AML-193 (cell line): ENCODE results near the gene CAPS2.
"Not testable (repeated sequence)": the region's sequence is repeated elsewhere in the genome, so short reads cannot be mapped to it uniquely, and the experiment has no call there.

Experiments used
- DNase-seq, 2 experiments: peaks; one replicate each; lab custom pipeline; 2025; lab: John Stamatoyannopoulos, UW

Gene CAPS2

DNA sequence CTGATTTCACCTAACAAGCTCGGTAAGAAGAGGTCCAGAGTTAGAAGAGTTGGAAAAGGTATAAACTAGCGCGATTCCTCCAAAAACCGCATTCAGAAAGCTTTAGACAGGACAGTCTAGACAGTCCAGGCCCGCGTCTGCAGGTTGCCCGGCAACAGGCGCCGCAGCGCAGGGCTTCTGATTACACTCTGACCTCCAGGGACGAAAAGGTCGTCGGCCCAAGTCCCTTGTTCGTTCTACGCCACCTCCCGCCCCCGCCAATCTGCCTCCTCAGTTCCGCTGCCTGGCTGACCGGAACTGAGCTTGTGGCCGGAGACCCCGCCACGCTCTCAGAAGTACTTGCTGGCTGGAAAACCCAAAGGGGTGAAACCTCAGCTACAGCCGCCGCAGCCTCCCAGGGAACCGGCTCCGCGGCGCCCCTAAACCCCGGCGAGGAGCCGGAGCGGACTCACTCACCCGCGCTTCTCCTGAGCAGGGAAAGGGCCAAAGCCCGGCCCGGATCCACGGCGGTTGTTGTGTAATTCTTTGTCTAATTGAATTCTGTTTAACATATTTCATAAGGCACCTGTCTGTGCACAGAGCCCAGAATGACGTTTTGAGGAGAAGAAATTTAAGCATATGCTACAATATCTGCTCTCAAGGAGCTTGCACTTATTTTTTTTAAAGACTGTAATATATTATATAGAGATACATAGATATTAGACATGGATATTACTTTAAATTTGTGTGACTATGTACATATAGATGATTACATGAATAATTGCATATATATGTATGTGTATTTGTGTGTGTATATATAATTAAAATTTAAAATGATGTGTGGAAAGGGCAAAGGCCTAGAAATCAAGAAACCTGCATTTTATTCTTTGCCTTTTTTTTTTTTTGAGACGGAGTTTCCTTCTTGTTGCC lies at the start of gene CAPS2:
Gene CAPS2, minus strand, starts transcription at position 407 of the 909 bp plus-strand sequence. CDS start 3,826 bp downstream, outside the sequence.
- peak; percentile 75 to 83 for DNase-seq

GRCh38 chr12:75378354-75378753 lies 48.2 kb upstream of the CAPS2 start:
- no peak for DNase-seq

DNA sequence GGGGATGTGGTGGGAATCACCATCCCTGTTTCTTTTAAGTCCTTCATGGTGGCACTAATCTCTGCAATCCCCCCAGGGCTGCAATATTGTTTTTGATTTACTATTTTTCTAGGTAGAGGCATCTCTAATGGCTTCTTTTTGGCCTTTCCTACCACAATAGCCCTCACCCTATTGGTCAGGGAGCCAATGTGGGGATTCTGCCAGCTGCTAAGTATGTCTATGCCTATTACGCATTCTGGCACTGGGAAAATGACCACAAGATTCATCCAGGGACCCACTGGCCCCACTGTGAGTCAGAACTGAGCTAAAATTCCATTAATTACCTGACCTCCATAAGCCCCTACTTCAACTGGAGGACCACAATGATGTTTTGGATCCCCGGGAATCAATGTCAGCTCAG lies 44.8 kb upstream of the CAPS2 start:
- DNase-seq, result no peak

DNA sequence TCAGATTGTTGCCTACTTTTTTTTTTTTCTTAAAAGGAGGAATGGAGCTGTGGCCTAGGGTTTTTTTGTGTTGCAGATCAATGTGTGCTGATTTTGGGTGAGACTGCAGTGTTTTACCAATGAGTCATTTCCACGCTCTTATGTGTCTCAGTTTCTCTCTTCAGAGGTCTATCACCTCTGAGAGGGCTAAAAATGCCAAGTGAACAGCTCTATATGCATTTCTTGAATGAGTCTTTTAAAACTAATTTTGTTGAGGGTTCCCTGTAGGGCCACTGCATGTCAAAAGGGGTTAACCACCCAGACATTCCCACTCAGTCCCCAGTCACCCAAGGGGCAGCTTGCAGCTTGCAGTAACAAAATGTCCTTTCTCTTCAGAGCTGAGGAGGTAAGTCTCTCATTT lies 36.5 kb upstream of the CAPS2 start:
- no peak for DNase-seq

DNA sequence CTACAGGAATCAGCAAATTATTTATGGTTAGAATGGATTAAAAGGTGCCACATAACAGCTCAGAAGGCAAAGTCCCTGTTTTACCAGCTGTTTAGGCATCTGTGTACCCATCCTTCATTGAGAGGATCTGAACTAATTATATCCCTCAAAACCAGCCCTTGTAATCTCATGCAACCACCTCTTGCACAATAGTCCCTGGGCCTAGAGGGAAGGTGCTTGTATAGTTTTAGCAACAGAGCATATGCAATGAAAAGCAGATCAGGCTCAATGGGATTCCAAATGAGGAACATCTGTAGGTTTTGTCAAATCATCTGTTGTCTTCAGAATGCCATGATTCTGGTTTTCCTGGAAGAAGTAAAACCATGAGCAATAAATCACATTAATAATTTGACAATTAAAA lies 34.8 kb upstream of the CAPS2 start:
- DNase-seq, result peak; percentile 75 to 79

GRCh38 chr12:75361408-75361807 lies 31.3 kb upstream of the CAPS2 start:
- DNase-seq, result no peak

- no peak for DNase-seq
These were observed 30.8 kb upstream of the CAPS2 start for GRCh38 chr12:75360920-75361319.

- DNase-seq, result no peak
These were observed 23.9 kb upstream of the CAPS2 start for GRCh38 chr12:75354011-75354410.

DNA sequence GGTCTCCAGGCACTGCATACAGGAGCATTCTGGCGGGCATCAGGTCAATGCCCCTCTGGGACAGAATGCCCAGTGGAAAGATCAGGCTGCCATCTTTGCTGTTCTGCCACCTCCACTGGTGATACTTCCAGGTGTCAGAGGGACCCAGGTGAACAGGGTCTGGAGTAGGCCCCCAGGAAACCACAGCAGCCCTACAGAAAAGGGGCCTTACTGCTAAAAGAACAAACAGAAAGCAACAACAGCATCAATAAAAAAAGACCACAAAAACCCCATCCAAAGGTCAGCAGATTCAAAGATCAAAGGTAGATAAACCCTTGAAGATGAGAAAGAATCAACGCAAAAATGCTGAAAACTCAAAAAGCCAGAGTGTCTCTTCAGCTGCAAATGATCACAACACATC lies 20.3 kb upstream of the CAPS2 start:
- DNase-seq, result no peak

GRCh38 chr12:75349946-75350345 lies 19.8 kb upstream of the CAPS2 start:
- DNase-seq, result no peak

- not testable (repeated sequence) for DNase-seq
These were observed 16.1 kb upstream of the CAPS2 start for GRCh38 chr12:75346215-75346614.

- DNase-seq, result no peak
These were observed 15.4 kb upstream of the CAPS2 start for GRCh38 chr12:75345531-75345930.

GRCh38 chr12:75341873-75342272 lies 11.7 kb upstream of the CAPS2 start:
- DNase-seq, result no peak

DNA sequence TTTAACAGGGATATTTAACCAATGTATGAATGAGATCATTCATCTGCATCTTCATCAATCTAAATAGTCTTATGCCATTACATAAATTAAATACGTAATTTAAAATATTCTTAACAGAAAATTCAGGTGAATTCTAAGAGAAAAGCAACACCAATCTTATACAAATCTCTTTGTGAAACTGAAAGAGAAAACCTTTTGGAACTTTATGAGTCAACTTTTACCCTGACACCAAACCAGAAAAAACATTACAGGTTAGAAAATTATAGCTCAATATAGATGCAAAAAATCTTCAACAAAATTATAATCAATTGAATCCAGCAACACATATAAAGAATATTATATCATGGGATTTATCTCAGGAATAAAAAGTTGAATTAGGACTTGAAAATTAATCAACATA lies 7.8 kb upstream of the CAPS2 start:
- DNase-seq, result no peak

DNA sequence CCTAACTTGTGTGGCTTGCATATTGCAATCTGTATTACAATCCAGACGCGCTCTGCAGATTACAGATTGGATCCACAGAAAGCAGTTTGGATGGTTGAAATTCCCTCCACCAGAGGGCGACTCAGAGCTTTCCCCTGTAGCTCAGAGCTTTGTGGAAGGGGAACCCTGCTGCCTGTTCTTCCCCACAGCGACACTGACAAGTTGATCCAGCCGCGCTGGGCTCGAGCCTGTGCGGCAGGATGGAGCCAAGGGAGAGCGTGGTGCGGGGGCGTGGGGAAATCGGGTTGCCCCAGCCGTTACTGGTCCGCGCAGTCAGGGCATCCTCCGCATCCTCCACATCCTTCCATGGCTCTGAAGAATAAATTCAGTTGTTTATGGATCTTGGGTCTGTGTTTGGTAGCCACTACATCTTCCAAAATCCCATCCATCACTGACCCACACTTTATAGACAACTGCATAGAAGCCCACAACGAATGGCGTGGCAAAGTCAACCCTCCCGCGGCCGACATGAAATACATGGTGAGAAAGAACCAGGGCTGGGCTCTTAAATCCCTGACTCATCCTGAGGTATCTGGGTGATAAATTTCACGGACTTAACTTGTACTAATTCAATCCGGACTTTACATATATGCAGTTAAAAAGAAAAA lies 4.4 kb upstream of the CAPS2 start, which contains the start of gene GLIPR1L1:
Gene GLIPR1L1, plus strand, starts transcription at position 287 of the 647 bp plus-strand sequence. Its CDS starts 59 bp downstream, at position 346.
- peak; percentile 83 to 86 for DNase-seq

DNA sequence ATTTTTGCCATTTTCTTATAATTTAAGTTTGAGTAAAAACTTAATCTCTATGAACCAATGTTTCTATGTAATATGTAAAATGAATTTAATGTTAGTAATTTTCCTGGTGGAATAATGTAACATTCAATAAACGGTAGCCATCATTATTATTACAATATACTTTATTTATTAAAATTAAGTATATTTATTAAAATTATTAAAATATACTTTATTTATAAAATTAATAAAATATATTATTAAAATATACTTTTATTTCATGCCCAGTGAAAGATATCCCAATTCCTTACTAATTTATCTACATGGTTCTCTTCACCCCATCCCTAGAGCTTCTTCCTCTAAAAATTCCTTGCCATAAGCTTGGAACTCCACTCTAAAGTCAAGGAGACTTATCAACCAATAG lies 2.5 kb downstream of the CAPS2 start:
- DNase-seq, result no peak

DNA sequence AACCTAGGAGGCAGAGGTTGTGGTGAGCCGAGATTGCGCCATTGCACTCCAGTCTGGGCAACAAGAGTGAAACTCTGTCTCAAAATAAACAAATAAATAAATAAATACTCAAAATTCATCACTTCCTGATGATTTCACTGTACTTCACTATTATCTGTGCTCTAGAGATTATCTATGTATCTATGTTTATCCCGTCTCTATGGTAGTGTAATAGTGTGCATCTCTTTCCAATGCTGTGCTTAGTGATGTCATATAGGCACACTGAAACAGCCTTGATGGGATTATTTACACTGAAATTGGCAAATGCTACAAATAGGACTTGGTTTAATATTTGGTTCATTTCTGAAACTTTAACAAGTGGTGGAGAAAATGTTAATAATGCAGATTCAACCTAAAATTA lies 6.5 kb downstream of the CAPS2 start:
- DNase-seq, result no peak

- DNase-seq, result no peak
These were observed 7.7 kb downstream of the CAPS2 start for GRCh38 chr12:75322464-75322863.

DNA sequence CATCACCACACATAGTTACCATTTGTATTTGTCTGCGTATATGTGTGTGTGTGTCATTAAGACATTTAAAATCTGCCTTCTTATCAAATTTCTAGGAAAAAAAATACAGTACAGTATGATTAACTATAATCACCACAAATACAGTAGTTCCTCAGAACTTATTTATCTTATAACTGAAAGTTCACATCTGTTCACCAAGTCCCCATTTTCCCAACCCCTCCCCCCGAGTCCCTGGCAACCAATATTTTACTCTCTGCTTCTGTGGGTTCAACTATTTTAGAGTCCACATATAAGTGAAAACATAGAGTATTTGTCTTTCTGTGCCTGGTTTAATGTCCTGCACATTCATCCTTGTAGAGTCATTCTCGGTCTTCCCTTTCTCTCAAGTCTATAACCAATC lies 12.3 kb downstream of the CAPS2 start:
- DNase-seq, result no peak

DNA sequence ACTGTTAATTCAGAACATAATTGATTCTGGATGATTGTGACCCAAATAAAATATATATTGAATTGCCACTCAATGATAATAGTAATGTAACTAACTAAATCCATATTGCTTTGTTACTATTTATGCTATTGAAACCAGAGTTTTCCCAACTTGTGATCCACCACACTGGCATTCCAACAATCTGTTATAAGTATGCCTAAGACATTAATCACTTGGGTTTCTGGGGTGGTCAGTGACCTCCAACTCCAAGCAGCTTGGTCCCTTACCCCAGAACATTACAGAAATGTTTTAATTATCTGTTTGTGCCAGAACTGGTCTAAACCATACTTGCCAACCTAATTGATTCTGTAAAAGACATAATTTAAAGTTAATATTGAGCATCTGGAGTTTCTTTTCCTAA lies 14.6 kb downstream of the CAPS2 start:
- no peak for DNase-seq

DNA sequence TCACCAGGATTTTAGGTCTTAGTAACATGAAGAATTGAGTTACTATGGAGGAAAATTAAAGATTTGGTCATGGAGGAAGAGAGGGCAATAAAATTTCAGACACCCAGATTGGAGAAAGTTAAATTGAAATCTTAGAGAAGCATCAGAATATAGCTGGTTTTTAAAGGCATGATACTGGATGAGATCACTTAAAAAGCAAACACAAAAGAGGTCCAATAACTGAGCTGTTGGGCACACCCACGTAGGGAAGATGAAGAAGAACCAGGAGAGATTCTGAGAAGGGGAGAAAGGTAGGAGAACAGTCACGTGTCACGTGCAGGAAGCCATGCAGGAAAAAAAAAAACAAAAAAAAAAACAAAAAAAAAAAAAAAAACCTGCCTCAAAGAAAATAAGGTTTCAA lies 18.8 kb downstream of the CAPS2 start:
- no peak for DNase-seq

DNA sequence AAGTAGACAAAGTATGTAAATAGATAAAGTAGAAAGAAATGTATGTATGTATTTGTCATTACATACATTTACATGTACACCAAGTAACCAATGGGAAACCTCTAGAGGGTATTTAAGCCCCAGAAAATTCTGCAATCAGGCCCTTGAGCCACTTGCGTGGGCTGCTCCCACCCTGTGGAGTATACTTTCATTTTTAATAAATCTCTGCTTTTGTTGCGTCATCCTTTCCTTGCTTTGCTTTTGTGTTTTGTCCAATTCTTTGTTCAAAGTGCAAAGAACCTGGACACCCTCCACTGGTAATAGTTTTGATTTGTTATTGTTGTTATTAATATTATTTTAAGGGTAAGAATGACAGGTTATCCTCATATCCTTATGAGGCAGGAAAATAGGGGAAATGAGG lies 21.8 kb downstream of the CAPS2 start:
- DNase-seq, result no peak
